H9 (cell line): Measurements from ENCODE around the gene KCTD1. TPM values are rescaled to one million over a fixed set of nuclear protein-coding genes. Genes with fewer than 3 reads are reported as not detected.

ENCODE experiments used
- DNase-seq: peaks from one replicate; pipeline ENCODE4 v3.0.0-alpha.2; 2017
- H2AFZ ChIP-seq: one replicate; pipeline ENCODE4 v1.6.1; 2013; ENCODE audit warnings: mild to moderate bottlenecking, low read length, control low read depth, moderate library complexity
- H2AK5ac ChIP-seq: 2 replicates; pipeline ENCODE4 v1.6.1; 2013; ENCODE audit warnings: low read length, control low read depth, mixed read lengths; ENCODE audit not compliant: insufficient read length
- H2BK120ac ChIP-seq: one replicate; pipeline ENCODE4 v1.6.1; 2013; ENCODE audit warnings: low read depth, mild to moderate bottlenecking, low read length, control low read depth, inconsistent platforms; ENCODE audit not compliant: poor library complexity, severe bottlenecking
- H2BK12ac ChIP-seq: 2 replicates; pipeline ENCODE4 v1.6.1; 2013; ENCODE audit warnings: low read length, control low read depth, mixed read lengths, low read depth; ENCODE audit not compliant: insufficient read length
- H2BK15ac ChIP-seq: 2 replicates; pipeline ENCODE4 v1.6.1; 2013; ENCODE audit warnings: low read depth, low read length, control low read depth
- H2BK20ac ChIP-seq: one replicate; pipeline ENCODE4 v1.6.1; 2013; ENCODE audit warnings: low read depth, mild to moderate bottlenecking, low read length, control low read depth, inconsistent platforms; ENCODE audit not compliant: poor library complexity, severe bottlenecking
- H2BK5ac ChIP-seq: 2 replicates; pipeline ENCODE4 v1.6.1; 2013; ENCODE audit warnings: low read length, control low read depth, mixed read lengths; ENCODE audit not compliant: insufficient read length
- H3K14ac ChIP-seq: 2 replicates; pipeline ENCODE4 v1.6.1; 2013; ENCODE audit warnings: low read length, control low read depth; ENCODE audit not compliant: insufficient read depth
- H3K18ac ChIP-seq: 2 replicates; pipeline ENCODE4 v1.6.1; 2013; ENCODE audit warnings: low read depth, mild to moderate bottlenecking, mixed read lengths, low read length, control low read depth; ENCODE audit not compliant: insufficient read length
- H3K23ac ChIP-seq: 2 replicates; pipeline ENCODE4 v1.6.1; 2013; ENCODE audit warnings: low read length, control low read depth, mixed read lengths, low read depth; ENCODE audit not compliant: insufficient read length
- H3K23me2 ChIP-seq: 2 replicates; pipeline ENCODE4 v1.6.1; 2013; ENCODE audit warnings: low read depth, mild to moderate bottlenecking, mixed read lengths, low read length, control low read depth; ENCODE audit not compliant: insufficient read length, poor library complexity, severe bottlenecking
- H3K27ac ChIP-seq: 2 replicates; pipeline ENCODE4 v1.5.1; 2013; ENCODE audit warnings: low read length, control low read depth, mixed read lengths, low read depth; ENCODE audit not compliant: insufficient read length
- H3K27me3 ChIP-seq: 2 replicates; pipeline ENCODE4 v1.6.1; 2013; ENCODE audit warnings: low read length, control low read depth, inconsistent platforms; ENCODE audit not compliant: insufficient read depth
- H3K4ac ChIP-seq: 2 replicates; pipeline ENCODE4 v1.6.1; 2013; ENCODE audit warnings: low read depth, mild to moderate bottlenecking, control low read depth, inconsistent platforms, low read length, moderate library complexity
- H3K4me1 ChIP-seq: 2 replicates; pipeline ENCODE4 v1.6.1; 2013; ENCODE audit warnings: low read length, control low read depth, inconsistent platforms; ENCODE audit not compliant: insufficient read depth
- H3K4me2 ChIP-seq: 2 replicates; pipeline ENCODE4 v1.6.1; 2013; ENCODE audit warnings: low read length, control low read depth, mixed read lengths; ENCODE audit not compliant: insufficient read length, insufficient read depth
- H3K56ac ChIP-seq: 2 replicates; pipeline ENCODE4 v1.6.1; 2013; ENCODE audit warnings: low read depth, mild to moderate bottlenecking, mixed read lengths, low read length, control low read depth; ENCODE audit not compliant: insufficient read length
- H3K79me1 ChIP-seq: 2 replicates; pipeline ENCODE4 v1.6.1; 2013; ENCODE audit warnings: low read depth, mild to moderate bottlenecking, moderate library complexity, low read length, control low read depth, inconsistent platforms; ENCODE audit not compliant: insufficient read depth, poor library complexity, severe bottlenecking
- H3K79me2 ChIP-seq: 2 replicates; pipeline ENCODE4 v1.6.1; 2013; ENCODE audit warnings: low read length, control low read depth, inconsistent platforms; ENCODE audit not compliant: insufficient read depth
- H3K9ac ChIP-seq: 2 replicates; pipeline ENCODE4 v1.6.1; 2013; ENCODE audit warnings: low read length, control low read depth, mixed read lengths; ENCODE audit not compliant: insufficient read length; ENCODE audit errors: extremely low read depth
- H3K9me3 ChIP-seq: one replicate; pipeline ENCODE4 v1.6.1; 2013; ENCODE audit warnings: low read depth, low read length, inconsistent platforms; ENCODE audit not compliant: control insufficient read depth
- H3T11ph ChIP-seq: one replicate; pipeline ENCODE4 v1.6.1; 2013; ENCODE audit warnings: mild to moderate bottlenecking, low read length, control low read depth, inconsistent platforms
- H4K20me1 ChIP-seq: one replicate; pipeline ENCODE4 v1.6.1; 2013; ENCODE audit not compliant: control insufficient read depth, insufficient read length, insufficient read depth
- H4K5ac ChIP-seq: 2 replicates; pipeline ENCODE4 v1.6.1; 2013; ENCODE audit warnings: low read depth, mild to moderate bottlenecking, mixed read lengths, low read length, control low read depth; ENCODE audit not compliant: insufficient read length
- H4K8ac ChIP-seq: replicated peaks from 2 replicates; pipeline ENCODE4 v1.6.1; 2013; ENCODE audit warnings: low read length, control low read depth, mixed read lengths, low read depth; ENCODE audit not compliant: insufficient read length
- H4K91ac ChIP-seq: 2 replicates; pipeline ENCODE4 v1.6.1; 2013; ENCODE audit warnings: low read depth, mild to moderate bottlenecking, moderate library complexity, mixed read lengths, low read length, control low read depth; ENCODE audit not compliant: insufficient read length
- H3K27ac Mint-ChIP-seq, 3 experiments: 2 replicates in 2 of 3; 3 replicates in 1 of 3; pipeline ENCODE4 v1.8.0; 2020 to 2021; ENCODE audit warnings: mixed read lengths in 3 of 3, mild to moderate bottlenecking in 1 of 3, moderate library complexity in 1 of 3
- H3K27me3 Mint-ChIP-seq: 2 replicates; pipeline ENCODE4 v1.8.0; 2021; ENCODE audit warnings: low read depth, mild to moderate bottlenecking, moderate library complexity, mixed read lengths
- H3K36me3 Mint-ChIP-seq, 3 experiments: 2 replicates in 2 of 3; 3 replicates in 1 of 3; pipeline ENCODE4 v1.8.0; 2020 to 2021; ENCODE audit warnings: low read depth in 3 of 3, mixed read lengths in 3 of 3; ENCODE audit not compliant: insufficient read depth in 1 of 3
- H3K4me1 Mint-ChIP-seq, 2 experiments: 2 replicates each; pipeline ENCODE4 v1.8.0; 2020; ENCODE audit warnings: mixed read lengths in 2 of 2
- H3K4me3 Mint-ChIP-seq, 2 experiments: 2 replicates in 1 of 2; 3 replicates in 1 of 2; pipeline ENCODE4 v1.8.0; 2020 to 2021; ENCODE audit warnings: mild to moderate bottlenecking in 2 of 2, mixed read lengths in 2 of 2, moderate library complexity in 1 of 2
- H3K9me3 Mint-ChIP-seq, 2 experiments: 2 replicates in 1 of 2; 3 replicates in 1 of 2; pipeline ENCODE4 v1.8.0; 2020; ENCODE audit warnings: mild to moderate bottlenecking in 2 of 2, mixed read lengths in 2 of 2, moderate library complexity in 1 of 2
- CTCF ChIP-seq: fragments of 200-600 bp; sonication (generic); conservative IDR thresholded peaks from 3 replicates; pipeline ENCODE4 v1.8.0; 2021; ENCODE audit warnings: antibody characterized with exemption, mild to moderate bottlenecking
- WGBS: extraction: QIAGEN DNeasy Blood & Tissue Kit; methylation state at CpG from one replicate; pipeline ENCODE4 v1.1.7; 2013; ENCODE audit warnings: missing lambda C conversion rate, low lambda C conversion rate, mixed read lengths; ENCODE audit not compliant: insufficient read length; ENCODE audit errors: extremely low coverage; 5-methylcytosine and 5-hydroxymethylcytosine counted together
- total RNA-seq: library from RNA; stranded (reverse); gene quantifications from 2 replicates; pipeline ENCODE4 v1.2.1, GENCODE V29; 2021

KCTD1 gene
- total RNA-seq, 1 experiment from 2014 or later: 10.8 TPM

GRCh38 chr18:26453386-26453901 is 94.9 kb downstream of the KCTD1 start:
- Histone ChIP-seq H4K8ac (no peak overlapping the region), H2BK5ac (no peak overlapping the region), H3K9me3 (no peaks in the 10 kb centered on the region), H2AFZ (no peak overlapping the region), H3K4ac (no peak overlapping the region), H2BK20ac (no peak overlapping the region), H3K14ac (no peak overlapping the region), H3K56ac (no peak overlapping the region), H3K23me2 (no peaks in the 10 kb centered on the region), H2BK120ac (no peak overlapping the region), H3T11ph (no peak overlapping the region), H3K9ac (no peak overlapping the region), H3K79me1 (no peaks in the 10 kb centered on the region), H4K91ac (no peak overlapping the region), H3K79me2 (no peaks in the 10 kb centered on the region), H3K4me2 (no peak overlapping the region), H2BK12ac (no peak overlapping the region), H2AK5ac (no peak overlapping the region), H4K5ac (no peak overlapping the region), H3K23ac (no peak overlapping the region), H2BK15ac (no peak overlapping the region), H3K27ac (no peak overlapping the region), H4K20me1 (no peaks in the 10 kb centered on the region), H3K18ac (no peak overlapping the region), H3K4me1 (peaks cover 3% of the 10 kb centered on the region; the same call in 1 of the 2 replicates), H3K27me3 (no peaks in the 10 kb centered on the region)
- H3K36me3 Mint-ChIP-seq: peaks cover 0 to 15% (median under 1%) of the 10 kb centered on the region in 3 experiments; a peak in 4 of 7 replicates
- no CpG with 5 or more reads among the region's 4 CpGs for WGBS
- H3K4me3 Mint-ChIP-seq: no peak overlapping the region
- no peak overlapping the region for H3K27ac Mint-ChIP-seq
- H3K27me3 Mint-ChIP-seq: peaks cover 2% of the 10 kb centered on the region
- TF ChIP-seq CTCF: no peak
- no peak for DNase-seq
- H3K4me1 Mint-ChIP-seq: peaks cover 23 to 25% of the 10 kb centered on the region in 2 experiments
- no peaks in the 10 kb centered on the region for H3K9me3 Mint-ChIP-seq
